ENCODE measurements around the gene BANP. TPM values are rescaled to one million over a fixed set of nuclear protein-coding genes. Genes with fewer than 3 reads are reported as not detected.
"Not testable (repeated sequence)": the region's sequence is repeated elsewhere in the genome, so short reads cannot be mapped to it uniquely, and the experiment has no call there.

BANP gene
- total and polyA plus RNA-seq, 2 donors (not counting 1 experiment from before 2014, with no cell fraction given), result 9.3 to 31.0 TPM

DNA sequence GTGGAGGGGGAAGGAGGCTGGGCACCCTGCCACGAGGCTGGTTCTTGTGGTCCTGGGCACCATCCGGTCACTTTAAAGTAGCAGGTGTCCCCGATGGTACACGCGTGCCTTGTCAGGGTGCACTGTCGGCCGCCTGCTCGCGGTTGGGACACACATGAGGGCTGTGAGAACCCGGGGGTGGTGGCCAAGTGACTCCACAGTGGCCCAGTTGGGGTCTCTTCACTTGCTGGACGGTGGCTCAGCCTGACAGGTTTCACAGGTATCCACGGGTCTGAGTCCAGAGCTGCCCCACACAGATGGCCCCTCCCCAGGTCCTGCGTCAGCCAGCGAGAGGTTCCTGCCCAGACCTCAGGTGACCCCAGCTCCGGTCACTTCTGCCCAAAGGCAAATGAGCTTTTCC is 137.8 kb downstream of the BANP start:
- not testable (repeated sequence) for H3K4me3 ChIP-seq (replicated peaks in 1 of 4; ENCODE audit: control extremely low read depth in 1 of 4, insufficient read depth in 1 of 4, low read depth in 3 of 4, low read length in 4 of 4); H3K4me1 ChIP-seq (ENCODE audit: control insufficient read depth, extremely low read depth, insufficient read depth, low read length)

DNA sequence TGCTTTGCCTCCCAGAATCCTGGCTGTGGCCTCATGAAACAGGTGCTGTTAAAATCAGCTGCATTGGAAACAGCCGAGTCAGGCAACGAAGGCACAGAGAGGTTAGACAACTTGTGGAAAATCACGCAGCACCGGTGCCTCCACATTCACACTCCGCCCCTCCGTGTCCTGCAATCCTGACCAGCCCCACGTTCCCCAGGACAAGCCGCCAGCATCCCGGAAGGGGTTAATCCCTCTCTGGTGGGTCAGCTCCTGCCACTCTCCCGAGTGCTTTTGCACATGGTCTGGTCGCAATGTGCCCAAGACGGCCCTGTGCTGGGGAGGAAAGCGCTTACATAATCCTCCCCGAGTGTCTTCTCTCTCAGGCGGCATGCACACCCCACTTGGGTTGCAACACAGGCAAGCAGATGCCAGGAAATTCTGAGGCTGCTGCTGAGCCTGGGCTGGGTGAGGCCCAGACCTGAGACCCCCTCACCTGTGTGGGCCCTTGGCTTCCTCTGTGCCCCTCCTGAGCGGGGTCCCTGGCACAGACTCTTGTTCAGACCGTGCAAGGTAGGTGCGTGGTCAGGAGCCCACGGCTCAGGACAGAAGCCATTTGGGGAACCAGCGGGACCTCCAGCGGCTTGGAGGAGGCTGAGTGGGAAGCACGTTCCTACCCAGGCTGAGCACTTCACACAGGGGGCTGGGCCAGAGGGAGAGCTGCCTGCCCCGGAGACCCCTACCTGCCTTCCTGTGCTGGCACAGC is 138.6 kb downstream of the BANP start:
- not testable (repeated sequence) for H3K36me3 ChIP-seq (ENCODE audit: control insufficient read depth, insufficient read depth, low read length); H4K20me1 ChIP-seq (ENCODE audit: control insufficient read depth, extremely low read depth, insufficient read depth, low read length); H3K27ac ChIP-seq (ENCODE audit: insufficient read depth, low read length); H3K9me3 ChIP-seq (ENCODE audit: control insufficient read depth, insufficient read depth, low read depth, low read length); H3K4me3 ChIP-seq (replicated peaks in 1 of 4; ENCODE audit: control extremely low read depth in 1 of 4, insufficient read depth in 1 of 4, low read depth in 3 of 4, low read length in 4 of 4); H3K4me2 ChIP-seq (ENCODE audit: extremely low read depth, insufficient read depth, low read length); H3K4me1 ChIP-seq (ENCODE audit: control insufficient read depth, extremely low read depth, insufficient read depth, low read length); H3K9ac ChIP-seq (ENCODE audit: insufficient read depth, low read length); H3K27me3 ChIP-seq (ENCODE audit: control insufficient read depth, insufficient read depth, low read length); H3K79me2 ChIP-seq (ENCODE audit: control insufficient read depth, insufficient read depth, low read length); H2AFZ ChIP-seq (ENCODE audit: low read length)
- peak; percentile 15 to 20 for DNase-seq (ENCODE audit: low read depth in 2 of 2)

More for the DNA sequence above, 137.8 kb downstream of the BANP start:
- not testable (repeated sequence) for H2AFZ ChIP-seq (ENCODE audit: low read length); H3K9me3 ChIP-seq (ENCODE audit: control insufficient read depth, insufficient read depth, low read depth, low read length); H3K27me3 ChIP-seq (ENCODE audit: control insufficient read depth, insufficient read depth, low read length); H4K20me1 ChIP-seq (ENCODE audit: control insufficient read depth, extremely low read depth, insufficient read depth, low read length); H3K9ac ChIP-seq (ENCODE audit: insufficient read depth, low read length); DNase-seq (ENCODE audit: low read depth in 2 of 2); H3K36me3 ChIP-seq (ENCODE audit: control insufficient read depth, insufficient read depth, low read length); H3K27ac ChIP-seq (ENCODE audit: insufficient read depth, low read length); H3K4me2 ChIP-seq (ENCODE audit: extremely low read depth, insufficient read depth, low read length); H3K79me2 ChIP-seq (ENCODE audit: control insufficient read depth, insufficient read depth, low read length)

DNA sequence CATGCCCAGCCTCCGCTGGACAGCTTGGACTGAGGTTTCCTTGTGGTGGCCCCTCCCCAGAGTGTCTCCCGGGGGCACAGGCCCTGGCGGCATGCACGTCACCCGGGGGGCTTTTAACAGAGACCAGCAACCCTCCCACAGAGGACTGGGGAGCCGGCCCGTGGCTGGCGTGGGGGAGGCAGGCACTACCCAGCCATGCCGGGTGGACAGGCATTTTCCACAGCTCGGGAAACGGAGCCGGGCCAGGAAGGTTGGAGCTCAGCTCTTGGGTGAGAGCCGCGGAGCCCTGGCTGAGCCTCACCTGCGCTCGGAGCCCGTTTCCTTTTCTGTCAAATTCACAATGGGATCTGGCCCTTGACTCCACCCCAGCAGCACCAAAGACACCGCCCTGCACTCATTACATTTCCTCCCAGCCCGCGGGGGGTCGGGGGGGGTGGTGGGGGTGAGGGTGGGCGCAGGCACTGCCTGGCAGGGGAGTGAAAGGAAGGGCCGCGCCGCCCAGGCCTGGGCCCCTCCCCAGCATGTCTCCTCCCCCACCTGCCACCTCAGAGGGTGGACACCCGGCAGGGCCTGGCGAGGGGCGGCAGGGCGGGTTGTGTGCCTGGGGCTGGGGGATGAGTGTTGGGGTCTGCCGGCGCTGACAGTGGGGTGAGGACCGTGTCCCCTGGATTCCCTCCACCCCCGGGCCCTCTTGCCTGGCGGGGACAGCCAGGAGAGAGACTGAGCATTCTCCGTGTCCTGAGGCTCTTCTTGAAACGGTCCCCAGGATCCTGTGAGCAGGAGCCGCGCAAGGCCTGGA is 139.3 kb downstream of the BANP start:
- not testable (repeated sequence) for DNase-seq (ENCODE audit: low read depth in 2 of 2); H3K4me1 ChIP-seq (ENCODE audit: control insufficient read depth, extremely low read depth, insufficient read depth, low read length); H3K79me2 ChIP-seq (ENCODE audit: control insufficient read depth, insufficient read depth, low read length); H2AFZ ChIP-seq (ENCODE audit: low read length); H3K27me3 ChIP-seq (ENCODE audit: control insufficient read depth, insufficient read depth, low read length); H3K36me3 ChIP-seq (ENCODE audit: control insufficient read depth, insufficient read depth, low read length); H3K9ac ChIP-seq (ENCODE audit: insufficient read depth, low read length); H3K4me2 ChIP-seq (ENCODE audit: extremely low read depth, insufficient read depth, low read length); H3K27ac ChIP-seq (ENCODE audit: insufficient read depth, low read length); H3K4me3 ChIP-seq (replicated peaks in 1 of 4; ENCODE audit: control extremely low read depth in 1 of 4, insufficient read depth in 1 of 4, low read depth in 3 of 4, low read length in 4 of 4); H3K9me3 ChIP-seq (ENCODE audit: control insufficient read depth, insufficient read depth, low read depth, low read length); H4K20me1 ChIP-seq (ENCODE audit: control insufficient read depth, extremely low read depth, insufficient read depth, low read length)

DNA sequence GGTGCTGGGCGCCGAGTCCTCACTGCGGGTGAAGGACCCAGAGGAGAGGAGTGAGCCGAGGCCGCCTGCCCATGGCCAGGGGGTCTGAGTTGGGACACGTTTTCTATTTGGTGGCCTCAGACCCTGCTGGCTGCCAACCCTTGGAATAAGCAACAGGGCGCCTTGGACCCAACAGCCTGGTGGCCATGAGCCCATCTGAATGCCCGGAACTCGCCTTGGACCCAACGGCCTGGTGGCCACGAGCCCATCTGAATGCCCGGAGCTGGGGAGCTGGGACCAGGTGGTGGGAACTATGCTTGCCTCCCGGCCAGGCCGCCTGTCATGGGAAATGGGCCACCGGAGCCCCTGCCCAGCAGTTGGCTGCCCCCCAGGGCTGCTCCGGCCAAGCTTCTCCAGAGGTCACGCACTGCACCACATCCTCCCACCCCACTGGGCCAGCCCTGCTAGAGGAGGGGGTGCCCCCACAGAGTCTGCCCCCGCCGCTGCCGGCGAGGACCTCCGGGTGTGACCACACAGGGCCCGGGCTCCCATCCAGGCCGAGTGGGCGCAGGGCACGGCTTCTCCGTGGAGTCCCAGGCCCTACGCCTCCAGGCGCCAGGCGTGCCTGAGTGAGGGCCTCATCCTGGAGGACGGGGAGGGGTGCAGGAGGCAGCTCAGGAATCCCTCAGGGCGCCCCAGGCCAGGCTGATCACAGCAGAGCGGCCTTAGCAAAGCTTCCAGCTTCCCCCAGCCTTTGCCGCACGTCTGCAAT is 140.2 kb downstream of the BANP start:
- not testable (repeated sequence) for H3K9me3 ChIP-seq (ENCODE audit: control insufficient read depth, insufficient read depth, low read depth, low read length); H3K27ac ChIP-seq (ENCODE audit: insufficient read depth, low read length); H3K79me2 ChIP-seq (ENCODE audit: control insufficient read depth, insufficient read depth, low read length); H3K36me3 ChIP-seq (ENCODE audit: control insufficient read depth, insufficient read depth, low read length); H3K4me2 ChIP-seq (ENCODE audit: extremely low read depth, insufficient read depth, low read length); H4K20me1 ChIP-seq (ENCODE audit: control insufficient read depth, extremely low read depth, insufficient read depth, low read length); H3K9ac ChIP-seq (ENCODE audit: insufficient read depth, low read length); H3K27me3 ChIP-seq (ENCODE audit: control insufficient read depth, insufficient read depth, low read length); H3K4me3 ChIP-seq (replicated peaks in 1 of 4; ENCODE audit: control extremely low read depth in 1 of 4, insufficient read depth in 1 of 4, low read depth in 3 of 4, low read length in 4 of 4); H2AFZ ChIP-seq (ENCODE audit: low read length); H3K4me1 ChIP-seq (ENCODE audit: control insufficient read depth, extremely low read depth, insufficient read depth, low read length)
- DNase-seq (ENCODE audit: low read depth in 2 of 2), result peak; percentile 31 to 64

DNA sequence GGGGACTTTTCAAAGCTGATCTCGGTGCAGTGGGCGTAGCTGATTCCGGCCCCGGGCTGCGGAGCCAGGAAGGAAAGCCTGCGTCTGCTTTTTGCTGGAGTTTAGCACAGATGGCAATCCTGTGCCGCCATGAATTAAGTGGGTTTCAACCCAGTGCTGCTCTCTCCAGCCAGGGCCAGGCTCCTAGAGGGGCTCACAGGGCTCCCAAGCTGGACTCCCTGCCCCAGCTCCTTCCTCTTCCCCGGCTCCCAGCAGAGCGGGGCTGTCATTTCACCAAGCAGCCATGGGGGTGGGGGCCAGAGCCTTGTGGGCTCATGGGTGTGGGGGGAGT is 140.7 kb downstream of the BANP start:
- not testable (repeated sequence) for DNase-seq (ENCODE audit: low read depth in 2 of 2); H3K4me1 ChIP-seq (ENCODE audit: control insufficient read depth, extremely low read depth, insufficient read depth, low read length); H2AFZ ChIP-seq (ENCODE audit: low read length)

DNA sequence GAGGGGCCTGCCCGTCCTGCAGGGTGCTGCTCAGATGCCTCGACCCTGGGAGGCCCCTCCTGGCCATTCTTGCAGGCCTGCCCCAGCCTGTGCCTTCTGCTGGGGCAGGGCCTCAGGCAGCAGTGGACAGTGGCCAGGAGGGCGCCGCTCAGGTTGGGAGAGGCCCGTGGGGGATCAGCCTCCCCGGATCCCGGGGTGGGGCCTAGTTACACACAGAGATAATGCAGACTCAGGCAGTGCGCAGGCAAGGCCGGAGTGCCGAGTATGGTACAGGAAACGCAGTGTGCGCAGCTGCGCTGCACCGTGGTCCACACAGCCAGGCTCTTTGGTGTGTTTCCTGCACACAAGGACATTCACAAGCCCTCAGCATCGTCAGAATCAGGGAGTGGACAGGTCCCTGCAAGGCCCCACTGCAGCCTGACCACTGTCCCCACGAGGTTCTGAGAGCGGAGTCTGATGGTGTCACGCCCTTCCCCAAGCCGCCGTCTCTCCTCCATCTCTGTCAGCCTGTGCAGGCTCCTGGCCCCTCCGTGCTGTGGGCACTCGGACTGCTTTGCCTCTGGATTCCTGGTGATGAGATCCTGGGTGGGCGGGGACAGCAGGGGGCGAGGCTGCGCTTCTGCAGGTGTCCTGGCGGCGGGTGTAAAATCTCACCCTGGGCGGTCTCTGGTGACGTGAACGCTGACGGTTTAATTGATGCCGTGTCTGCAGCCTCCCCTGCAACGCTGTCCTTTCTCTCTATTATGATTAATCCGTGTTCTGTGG is 141.7 kb downstream of the BANP start:
- H3K9me3 ChIP-seq (ENCODE audit: control insufficient read depth, insufficient read depth, low read depth, low read length); H3K9ac ChIP-seq (ENCODE audit: insufficient read depth, low read length); H3K36me3 ChIP-seq (ENCODE audit: control insufficient read depth, insufficient read depth, low read length); H3K27me3 ChIP-seq (ENCODE audit: control insufficient read depth, insufficient read depth, low read length); H4K20me1 ChIP-seq (ENCODE audit: control insufficient read depth, extremely low read depth, insufficient read depth, low read length); H3K4me3 ChIP-seq (replicated peaks in 1 of 4; ENCODE audit: control extremely low read depth in 1 of 4, insufficient read depth in 1 of 4, low read depth in 3 of 4, low read length in 4 of 4); H3K4me2 ChIP-seq (ENCODE audit: extremely low read depth, insufficient read depth, low read length); H3K4me1 ChIP-seq (ENCODE audit: control insufficient read depth, extremely low read depth, insufficient read depth, low read length); DNase-seq (ENCODE audit: low read depth in 2 of 2); H2AFZ ChIP-seq (ENCODE audit: low read length); H3K27ac ChIP-seq (ENCODE audit: insufficient read depth, low read length); H3K79me2 ChIP-seq (ENCODE audit: control insufficient read depth, insufficient read depth, low read length): not testable (repeated sequence)

More for the DNA sequence above, 140.7 kb downstream of the BANP start:
- H4K20me1 ChIP-seq (ENCODE audit: control insufficient read depth, extremely low read depth, insufficient read depth, low read length); H3K27ac ChIP-seq (ENCODE audit: insufficient read depth, low read length); H3K36me3 ChIP-seq (ENCODE audit: control insufficient read depth, insufficient read depth, low read length); H3K9ac ChIP-seq (ENCODE audit: insufficient read depth, low read length); H3K4me2 ChIP-seq (ENCODE audit: extremely low read depth, insufficient read depth, low read length); H3K79me2 ChIP-seq (ENCODE audit: control insufficient read depth, insufficient read depth, low read length); H3K9me3 ChIP-seq (ENCODE audit: control insufficient read depth, insufficient read depth, low read depth, low read length); H3K27me3 ChIP-seq (ENCODE audit: control insufficient read depth, insufficient read depth, low read length); H3K4me3 ChIP-seq (replicated peaks in 1 of 4; ENCODE audit: control extremely low read depth in 1 of 4, insufficient read depth in 1 of 4, low read depth in 3 of 4, low read length in 4 of 4): not testable (repeated sequence)

Data from fibroblast of lung (primary cell).